AG04449 (cell line): ENCODE measurements around the gene TENM3.

Experiments used
- CTCF ChIA-PET: fragments of 350-600 bp; formaldehyde crosslinking; extraction: SDS; loops from one replicate; lab custom pipeline; 2021; ENCODE audit warnings: antibody characterized with exemption; lab: Yijun Ruan, JAX
- POLR2A ChIA-PET: fragments of 400-600, 350-600 bp; formaldehyde crosslinking; extraction: SDS; loops from one replicate; lab custom pipeline; 2020; ENCODE audit warnings: antibody characterized with exemption, inconsistent platforms; lab: Yijun Ruan, JAX
- DNase-seq: peaks from one replicate; pipeline ENCODE4 v3.0.0-alpha.2; 2010; ENCODE audit warnings: low read depth, low spot score
- H3K4me3 ChIP-seq: 2 replicates; pipeline ENCODE4 v1.5.1; 2011; ENCODE audit warnings: low read depth, mild to moderate bottlenecking, control low read depth, low read length
- TF ChIP-seq, protein P1 (sequence below): IDR thresholded peaks from one replicate; pipeline ENCODE4 v1.5.1; 2011; ENCODE audit warnings: mild to moderate bottlenecking, moderate library complexity, low read length, control low read depth, inconsistent platforms; ENCODE audit not compliant: insufficient read depth; ENCODE audit errors: missing control alignments

The TENM3 gene

DNA sequence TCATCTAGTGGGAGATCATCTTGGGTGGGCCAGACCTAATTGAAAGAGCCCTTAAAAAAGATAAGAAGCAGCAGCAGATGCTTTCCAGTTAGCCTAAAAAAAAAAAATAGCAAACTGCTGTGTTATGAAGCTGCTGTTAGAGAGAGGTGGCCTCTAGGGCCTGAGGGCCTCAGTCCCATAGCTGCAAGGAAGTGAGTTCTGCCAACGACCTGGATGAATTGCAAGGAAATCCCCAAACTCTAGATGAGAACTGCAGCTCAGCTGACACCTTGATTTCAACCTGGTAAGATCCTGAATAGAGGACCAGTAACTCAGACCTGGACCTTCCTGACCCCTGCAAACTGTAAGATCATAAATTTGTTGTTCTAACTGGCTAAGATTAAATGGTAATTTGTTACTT, 275.2 kb downstream of the TENM3 start:
- POLR2A ChIA-PET = no interaction called here
- TF ChIP-seq, protein P1, sequence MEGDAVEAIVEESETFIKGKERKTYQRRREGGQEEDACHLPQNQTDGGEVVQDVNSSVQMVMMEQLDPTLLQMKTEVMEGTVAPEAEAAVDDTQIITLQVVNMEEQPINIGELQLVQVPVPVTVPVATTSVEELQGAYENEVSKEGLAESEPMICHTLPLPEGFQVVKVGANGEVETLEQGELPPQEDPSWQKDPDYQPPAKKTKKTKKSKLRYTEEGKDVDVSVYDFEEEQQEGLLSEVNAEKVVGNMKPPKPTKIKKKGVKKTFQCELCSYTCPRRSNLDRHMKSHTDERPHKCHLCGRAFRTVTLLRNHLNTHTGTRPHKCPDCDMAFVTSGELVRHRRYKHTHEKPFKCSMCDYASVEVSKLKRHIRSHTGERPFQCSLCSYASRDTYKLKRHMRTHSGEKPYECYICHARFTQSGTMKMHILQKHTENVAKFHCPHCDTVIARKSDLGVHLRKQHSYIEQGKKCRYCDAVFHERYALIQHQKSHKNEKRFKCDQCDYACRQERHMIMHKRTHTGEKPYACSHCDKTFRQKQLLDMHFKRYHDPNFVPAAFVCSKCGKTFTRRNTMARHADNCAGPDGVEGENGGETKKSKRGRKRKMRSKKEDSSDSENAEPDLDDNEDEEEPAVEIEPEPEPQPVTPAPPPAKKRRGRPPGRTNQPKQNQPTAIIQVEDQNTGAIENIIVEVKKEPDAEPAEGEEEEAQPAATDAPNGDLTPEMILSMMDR = no peak
- CTCF ChIA-PET = no interaction called here
- no peak for DNase-seq
- H3K4me3 ChIP-seq = no peak overlapping the region

DNA sequence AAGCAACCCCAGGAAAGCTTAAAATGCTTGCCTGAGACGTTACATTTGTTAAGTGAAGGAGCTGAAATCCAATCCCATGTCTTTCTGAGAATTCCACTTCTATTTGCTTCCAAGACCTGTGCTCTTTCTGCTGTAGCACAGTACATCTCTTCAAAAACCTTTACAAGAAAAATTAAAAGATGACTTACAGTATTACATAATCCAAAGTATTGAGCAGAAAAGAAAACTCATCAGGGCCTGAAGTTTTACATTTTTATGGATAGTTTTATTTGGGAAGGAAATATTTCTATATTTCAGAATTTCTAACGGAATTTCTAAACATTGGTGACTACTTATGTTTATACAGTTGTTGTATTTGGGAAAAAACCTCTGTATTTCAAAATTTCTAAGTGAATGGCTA, 276.3 kb downstream of the TENM3 start:
- DNase-seq = no peak
- TF ChIP-seq, protein P1 = no peak
- ChIA-PET POLR2A (no interaction called here), CTCF (interaction anchor here (0.6 kb wide), 1 partner anchor 93 kb away, joined by 3 read pairs; no protein-coding TSS in a partner anchor)
- H3K4me3 ChIP-seq = no peak overlapping the region

DNA sequence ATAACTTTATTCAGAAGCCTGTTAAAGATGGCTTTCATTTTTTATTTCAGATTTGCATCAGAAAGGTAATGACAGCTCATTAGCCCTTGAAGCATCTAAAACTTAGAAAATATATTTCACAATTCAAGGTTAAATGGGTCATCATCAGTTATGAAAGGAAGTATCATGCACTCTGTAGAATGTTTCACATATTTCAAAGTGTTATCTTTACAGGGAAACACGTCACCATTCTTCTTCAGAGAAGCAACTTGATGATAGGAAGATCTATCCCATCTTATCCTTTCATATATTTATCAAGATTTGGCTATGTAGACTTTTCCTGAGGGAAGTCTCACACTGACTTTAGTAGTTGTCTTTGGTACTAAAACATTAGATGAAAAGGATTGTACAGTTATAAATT, 277.8 kb downstream of the TENM3 start:
- TF ChIP-seq, protein P1 = no peak
- ChIA-PET CTCF (no interaction called here), POLR2A (no interaction called here)
- DNase-seq = no peak
- H3K4me3 ChIP-seq = no peak overlapping the region

DNA sequence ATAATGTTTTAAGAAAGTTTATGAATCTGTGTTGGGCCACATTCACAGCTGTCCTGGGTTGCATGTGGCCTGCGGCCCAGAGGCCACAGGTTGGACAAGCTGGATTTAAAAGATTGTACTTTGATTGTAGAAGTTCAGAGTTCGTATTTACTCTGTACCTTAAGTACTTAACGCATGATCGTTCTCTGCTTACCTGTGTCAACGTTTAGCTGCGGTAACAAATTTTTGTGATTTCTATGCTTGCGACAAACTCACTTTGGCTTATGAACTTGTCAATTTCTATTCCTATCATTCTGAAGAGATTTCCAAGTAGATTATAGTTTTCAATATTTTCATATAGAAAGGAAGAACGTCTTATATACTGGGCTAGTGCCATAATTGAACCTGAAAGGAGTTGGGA, 285.6 kb downstream of the TENM3 start:
- TF ChIP-seq, protein P1 = no peak
- CTCF ChIA-PET = no interaction called here
- H3K4me3 ChIP-seq = no peak overlapping the region
- POLR2A ChIA-PET = no interaction called here
- no peak for DNase-seq

DNA sequence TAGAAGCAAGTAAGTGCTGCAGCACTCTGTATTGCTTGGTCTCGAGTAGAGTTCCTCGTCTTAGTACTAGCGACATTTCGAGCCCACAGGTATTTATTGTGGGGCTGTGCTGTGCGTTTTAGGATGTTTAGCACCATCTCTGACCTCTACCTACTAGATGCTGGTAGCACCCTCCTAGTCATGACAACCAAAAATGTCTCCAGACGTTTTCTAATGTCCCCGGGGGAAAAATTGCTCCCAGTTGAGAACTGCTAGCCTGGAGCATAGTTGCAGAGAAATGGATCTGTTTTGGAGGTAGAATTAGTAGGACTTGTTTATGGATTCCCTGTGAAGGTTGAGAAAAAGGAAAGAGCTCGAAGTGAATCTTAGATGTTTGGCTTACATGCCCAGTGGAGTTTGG, 287.2 kb downstream of the TENM3 start:
- CTCF ChIA-PET = interaction anchor here (0.9 kb wide), 1 partner anchor 9 kb away, joined by 3 read pairs; no protein-coding TSS in a partner anchor

DNA sequence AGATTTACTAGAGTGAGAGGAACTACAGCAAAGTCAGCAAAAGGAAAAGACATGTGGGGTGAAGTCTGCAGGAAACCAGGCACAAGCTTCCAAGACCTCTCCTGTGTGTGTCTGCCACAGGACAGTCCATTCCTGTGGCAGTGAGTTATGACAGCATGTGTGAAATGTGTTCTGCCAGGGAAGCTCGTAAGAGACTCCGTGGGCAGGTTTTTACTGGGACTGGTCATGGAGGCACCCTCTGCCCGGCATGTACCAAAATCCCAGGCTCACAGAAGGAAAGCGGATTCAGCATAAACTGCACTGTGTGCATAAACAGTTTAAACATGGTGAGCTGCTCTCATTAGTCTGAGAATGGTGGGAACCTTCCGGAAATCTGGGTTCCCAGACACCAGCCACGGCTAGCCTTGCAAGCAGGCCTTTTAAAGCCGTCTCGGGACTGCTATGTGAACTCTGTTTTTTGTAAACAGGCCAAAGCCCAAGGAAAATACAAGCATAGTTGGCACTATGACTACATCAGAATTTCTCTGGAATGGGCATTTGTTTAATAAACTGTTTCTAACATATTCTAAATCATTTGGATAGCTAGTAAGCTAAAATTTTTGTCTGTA, 288.5 kb downstream of the TENM3 start:
- CTCF ChIA-PET = no interaction called here

More for the DNA sequence above, 287.2 kb downstream of the TENM3 start:
- no peak for DNase-seq
- H3K4me3 ChIP-seq = no peak overlapping the region
- POLR2A ChIA-PET = no interaction called here
- TF ChIP-seq, protein P1 = no peak

More for the DNA sequence above, 288.5 kb downstream of the TENM3 start:
- POLR2A ChIA-PET = no interaction called here
- TF ChIP-seq, protein P1 = no peak
- no peak overlapping the region for H3K4me3 ChIP-seq
- DNase-seq = no peak
